HCT116 (cell line): ENCODE measurements around the gene INPP5E. TPM values are rescaled to one million over a fixed set of nuclear protein-coding genes. Genes with fewer than 3 reads are reported as not detected.

ENCODE experiments used
- ATAC-seq: fragments of 200-7000 bp; cut with Tn5 transposase; 2 replicates; pipeline ENCODE4 v1.9.1; 2020; ENCODE audit warnings: mild to moderate bottlenecking, moderate library complexity
- BruUV-seq: library from RNA; stranded (reverse); fragments of 400-500 nt; replicated peaks from 2 replicates; lab custom pipeline; 2021; lab: Mats Ljungman, UMichigan
- CTCF ChIA-PET: fragments of 300-600 bp; sonication (Branson Sonifier 250); formaldehyde crosslinking; loops from one replicate; lab custom pipeline; 2021; ENCODE audit warnings: antibody characterized with exemption; lab: Charles Lee
- POLR2A ChIA-PET: fragments of 300-600, 350-600 bp; sonication (Branson Sonifier 250); formaldehyde crosslinking; loops from one replicate; lab custom pipeline; 2021; ENCODE audit warnings: antibody characterized with exemption; lab: Charles Lee
- RAD21 ChIA-PET, 2 experiments: fragments of 300-600 bp; sonication (Branson Sonifier 250); formaldehyde crosslinking; loops; one replicate each; lab custom pipeline; 2023; ENCODE audit warnings: low total read pairs in 2 of 2; ENCODE audit not compliant: uncharacterized antibody in 2 of 2, unreplicated experiment in 2 of 2, low non-redundant PET in 1 of 2; lab: Charles Lee
- DNase-seq: peaks from one replicate; pipeline ENCODE4 v3.0.0-alpha.2; 2010; ENCODE audit warnings: low read depth, low spot score
- H2AFZ ChIP-seq: fragments of 200-600 bp; shearing (Covaris generic), sonication (generic); 2 replicates; pipeline ENCODE4 v1.6.1; 2017; ENCODE audit warnings: low read depth, mixed run types, mixed read lengths, antibody characterized with exemption, low read length; ENCODE audit not compliant: poor library complexity, severe bottlenecking
- H3K27ac ChIP-seq: 2 replicates; pipeline ENCODE4 v1.5.1; 2012; ENCODE audit warnings: low read depth, low read length
- H3K27me3 ChIP-seq: fragments of 200-600 bp; sonication (generic); 2 replicates; pipeline ENCODE4 v1.6.1; 2016; ENCODE audit warnings: mixed run types, low read length, mixed read lengths; ENCODE audit not compliant: insufficient read depth
- H3K36me3 ChIP-seq, 2 experiments: fragments of 200-500 bp in 1 of 2; fragments of 200-600 bp in 1 of 2; sonication (Bioruptor generic) in 1 of 2; sonication (generic) in 1 of 2; 2 replicates each; pipeline versions ENCODE4 v1.5.1 to v1.6.1; 2014 to 2016; ENCODE audit warnings: low read length in 2 of 2, inconsistent platforms in 1 of 2, mixed read lengths in 1 of 2, mixed run types in 1 of 2; ENCODE audit not compliant: insufficient read depth in 2 of 2, control insufficient read depth in 1 of 2
- H3K4me1 ChIP-seq, 2 experiments: fragments of 200-600 bp in 1 of 2; sonication (generic) in 1 of 2; 2 replicates each; pipeline versions ENCODE4 v1.5.1 to v1.6.1; 2012 to 2017; ENCODE audit warnings: low read length in 2 of 2, inconsistent platforms in 1 of 2, mild to moderate bottlenecking in 1 of 2, mixed read lengths in 1 of 2, mixed run types in 1 of 2, moderate library complexity in 1 of 2; ENCODE audit not compliant: insufficient read depth in 2 of 2, control insufficient read depth in 1 of 2
- H3K4me2 ChIP-seq: fragments of 200-600 bp; sonication (generic); 2 replicates; pipeline ENCODE4 v1.6.1; 2017; ENCODE audit warnings: mixed run types, low read length, mixed read lengths
- H3K4me3 ChIP-seq, 2 experiments: fragments of 200-600 bp in 1 of 2; sonication (generic) in 1 of 2; replicated peaks in 1 of 2; 2 replicates each; pipeline ENCODE4 v1.5.1; 2011 to 2016; ENCODE audit warnings: low read length in 2 of 2, control low read depth in 1 of 2, low read depth in 1 of 2, mild to moderate bottlenecking in 1 of 2, mixed read lengths in 1 of 2, mixed run types in 1 of 2
- H3K79me2 ChIP-seq: fragments of 200-600 bp; sonication (generic); 2 replicates; pipeline ENCODE4 v1.6.1; 2017; ENCODE audit warnings: mild to moderate bottlenecking, mixed run types, low read length, moderate library complexity, mixed read lengths; ENCODE audit not compliant: insufficient read depth
- H3K9ac ChIP-seq: fragments of 200-600 bp; sonication (generic); 2 replicates; pipeline ENCODE4 v1.6.1; 2016; ENCODE audit warnings: low read length, mixed read lengths
- H3K9me2 ChIP-seq: fragments of 200-600 bp; sonication (generic), shearing (Covaris generic); 2 replicates; pipeline ENCODE4 v1.6.1; 2017; ENCODE audit warnings: mixed run types, mild to moderate bottlenecking, moderate library complexity; ENCODE audit not compliant: insufficient read depth
- H3K9me3 ChIP-seq, 2 experiments: fragments of 200-500 bp in 1 of 2; fragments of 200-600 bp in 1 of 2; sonication (Bioruptor generic) in 1 of 2; sonication (generic) in 1 of 2; 2 replicates each; pipeline ENCODE4 v1.6.1; 2014 to 2017; ENCODE audit warnings: low read length in 2 of 2, mixed read lengths in 2 of 2, inconsistent platforms in 1 of 2, low read depth in 1 of 2, mild to moderate bottlenecking in 1 of 2, mixed run types in 1 of 2, moderate library complexity in 1 of 2; ENCODE audit not compliant: control insufficient read depth in 1 of 2, insufficient read depth in 1 of 2
- H4K20me1 ChIP-seq: fragments of 200-600 bp; sonication (generic), shearing (Covaris generic); 2 replicates; pipeline ENCODE4 v1.6.1; 2017; ENCODE audit warnings: mixed run types, mild to moderate bottlenecking, moderate library complexity; ENCODE audit not compliant: insufficient read depth
- ATF3 ChIP-seq: IDR thresholded peaks from 2 replicates; pipeline ENCODE4 v1.6.1; 2012
- CBX3 ChIP-seq: IDR thresholded peaks from 2 replicates; pipeline ENCODE4 v1.6.1; 2012; ENCODE audit warnings: low read depth
- CEBPB ChIP-seq: IDR thresholded peaks from 2 replicates; pipeline ENCODE4 v1.6.1; 2012; ENCODE audit warnings: low read depth
- EGR1 ChIP-seq: IDR thresholded peaks from 2 replicates; pipeline ENCODE4 v1.6.1; 2012; ENCODE audit warnings: low read depth
- ELF1 ChIP-seq: IDR thresholded peaks from 2 replicates; pipeline ENCODE4 v1.6.1; 2012; ENCODE audit warnings: low read depth, borderline replicate concordance
- EZH2 ChIP-seq: fragments of 200-600 bp; sonication (generic); IDR thresholded peaks from 2 replicates; pipeline ENCODE4 v1.6.1; 2017; ENCODE audit warnings: antibody characterized with exemption, mixed run types
- EZH2phosphoT487 ChIP-seq: fragments of 200-600 bp; IDR thresholded peaks from 2 replicates; pipeline ENCODE4 v1.6.1; 2018; ENCODE audit warnings: antibody characterized with exemption, borderline replicate concordance
- POLR2A ChIP-seq: IDR thresholded peaks from 2 replicates; pipeline ENCODE4 v1.7.0; 2011; ENCODE audit warnings: borderline replicate concordance; ENCODE audit not compliant: insufficient read depth, insufficient read length; ENCODE audit errors: extremely low read depth
- POLR2AphosphoS5 ChIP-seq: IDR thresholded peaks from 2 replicates; pipeline ENCODE4 v1.6.1; 2011; ENCODE audit warnings: mild to moderate bottlenecking, low read depth, low read length, moderate library complexity
- RAD21 ChIP-seq: IDR thresholded peaks from 2 replicates; pipeline ENCODE4 v1.6.1; 2012; ENCODE audit warnings: low read depth, mild to moderate bottlenecking
- REST ChIP-seq: IDR thresholded peaks from 2 replicates; pipeline ENCODE4 v1.6.1; 2012; ENCODE audit warnings: low read depth
- SIN3A ChIP-seq: IDR thresholded peaks from 2 replicates; pipeline ENCODE4 v1.6.1; 2012; ENCODE audit warnings: low read depth
- SP1 ChIP-seq: IDR thresholded peaks from 2 replicates; pipeline ENCODE4 v1.6.1; 2012; ENCODE audit warnings: low read depth
- SRF ChIP-seq: IDR thresholded peaks from 2 replicates; pipeline ENCODE4 v1.6.1; 2012; ENCODE audit warnings: low read depth
- TCF7L2 ChIP-seq: IDR thresholded peaks from 2 replicates; pipeline ENCODE4 v1.7.0; 2011; ENCODE audit warnings: borderline replicate concordance, inconsistent platforms; ENCODE audit not compliant: insufficient read depth, insufficient read length; ENCODE audit errors: extremely low read depth
- YY1 ChIP-seq: IDR thresholded peaks from 2 replicates; pipeline ENCODE4 v1.6.1; 2011; ENCODE audit warnings: low read length, low read depth, moderate library complexity, mild to moderate bottlenecking; ENCODE audit not compliant: insufficient replicate concordance; ENCODE audit errors: extremely low read depth
- ZNF274 ChIP-seq: fragments of 200-500 bp; sonication (Bioruptor generic); IDR thresholded peaks from 2 replicates; pipeline ENCODE4 v1.6.1; 2014; ENCODE audit warnings: mild to moderate bottlenecking, low read depth, low read length, inconsistent platforms
- intact Hi-C: fragments of 100-400 bp; cut with micrococcal nuclease; formaldehyde crosslinking; loops from 2 replicates; pipeline ENCODE4 v1.10.0; 2022
- total RNA-seq: library from RNA; stranded (reverse); gene quantifications from one replicate; pipeline ENCODE4 v1.2.1, GENCODE V29; 2021; ENCODE audit not compliant: unreplicated experiment
- TF ChIP-seq, protein P1 (sequence below), 3 experiments: fragments of 200-600 bp in 1 of 3; sonication (generic) in 1 of 3; IDR thresholded peaks in 2 of 3; conservative IDR thresholded peaks in 1 of 3; 2 replicates each; pipeline ENCODE4 v1.5.1; 2012 to 2017; ENCODE audit warnings: low read depth in 2 of 3, low read length in 2 of 3, antibody characterized with exemption in 1 of 3, borderline replicate concordance in 1 of 3, control low read depth in 1 of 3, mild to moderate bottlenecking in 1 of 3, mixed read lengths in 1 of 3, mixed run types in 1 of 3, moderate library complexity in 1 of 3; ENCODE audit not compliant: insufficient read depth in 1 of 3

The INPP5E gene
- total RNA-seq, 1 experiment from 2014 or later: 23.8 TPM

DNA sequence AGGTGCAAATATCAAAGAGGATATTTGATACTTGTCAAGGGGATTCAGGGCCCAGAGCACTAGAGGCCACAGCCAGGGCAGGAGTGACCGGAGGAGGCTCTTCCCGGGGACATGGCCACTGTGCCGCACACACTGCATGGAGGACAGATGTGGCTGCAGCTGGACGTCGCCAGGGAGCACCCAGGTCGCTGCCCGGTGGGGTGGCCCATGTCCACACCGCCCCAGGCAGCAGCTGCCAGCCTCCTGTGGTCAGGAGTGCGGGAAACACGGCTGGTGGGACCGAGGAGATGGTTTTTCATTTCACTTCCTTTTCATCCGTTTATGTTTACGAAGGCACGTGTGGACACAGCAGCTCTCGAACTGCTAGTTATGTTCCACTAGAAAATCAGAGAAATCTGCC is 28.1 kb upstream of the INPP5E start:
- Histone ChIP-seq H3K9me3 (no peaks in the 10 kb centered on the region), H3K4me1 (no peaks in the 10 kb centered on the region), H3K27me3 (no peaks in the 10 kb centered on the region)
- POLR2A ChIA-PET: no interaction called here
- DNase-seq: no peak
- no TSS peak for BruUV-seq
- no peak for TF ChIP-seq POLR2AphosphoS5
- no peak for TF ChIP-seq RAD21
- no peak for TF ChIP-seq SP1
- TF ChIP-seq POLR2A: no peak
- TF ChIP-seq REST: no peak
- no peak for TF ChIP-seq SIN3A
- no peak for TF ChIP-seq YY1
- no peak for TF ChIP-seq TCF7L2
- no peak for TF ChIP-seq SRF
- TF ChIP-seq EGR1: no peak
- TF ChIP-seq ATF3: no peak
- TF ChIP-seq EZH2: no peak
- TF ChIP-seq CEBPB: no peak
- TF ChIP-seq CBX3: no peak
- TF ChIP-seq, protein P1, sequence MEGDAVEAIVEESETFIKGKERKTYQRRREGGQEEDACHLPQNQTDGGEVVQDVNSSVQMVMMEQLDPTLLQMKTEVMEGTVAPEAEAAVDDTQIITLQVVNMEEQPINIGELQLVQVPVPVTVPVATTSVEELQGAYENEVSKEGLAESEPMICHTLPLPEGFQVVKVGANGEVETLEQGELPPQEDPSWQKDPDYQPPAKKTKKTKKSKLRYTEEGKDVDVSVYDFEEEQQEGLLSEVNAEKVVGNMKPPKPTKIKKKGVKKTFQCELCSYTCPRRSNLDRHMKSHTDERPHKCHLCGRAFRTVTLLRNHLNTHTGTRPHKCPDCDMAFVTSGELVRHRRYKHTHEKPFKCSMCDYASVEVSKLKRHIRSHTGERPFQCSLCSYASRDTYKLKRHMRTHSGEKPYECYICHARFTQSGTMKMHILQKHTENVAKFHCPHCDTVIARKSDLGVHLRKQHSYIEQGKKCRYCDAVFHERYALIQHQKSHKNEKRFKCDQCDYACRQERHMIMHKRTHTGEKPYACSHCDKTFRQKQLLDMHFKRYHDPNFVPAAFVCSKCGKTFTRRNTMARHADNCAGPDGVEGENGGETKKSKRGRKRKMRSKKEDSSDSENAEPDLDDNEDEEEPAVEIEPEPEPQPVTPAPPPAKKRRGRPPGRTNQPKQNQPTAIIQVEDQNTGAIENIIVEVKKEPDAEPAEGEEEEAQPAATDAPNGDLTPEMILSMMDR (IDR thresholded peaks at IDR 0.05 in 2 of 3, conservative IDR thresholded peaks at IDR 0.05 in 1 of 3; ENCODE audit: borderline replicate concordance in 1 of 3, insufficient read depth in 1 of 3, low read depth in 2 of 3, low read length in 2 of 3): no peak
- TF ChIP-seq ZNF274: no peak
- TF ChIP-seq ELF1: no peak
- TF ChIP-seq EZH2phosphoT487: no peak
- TF ChIP-seq, all 23 proteins: peak for 0
- intact Hi-C loops: no loop called here
- H3K9ac ChIP-seq: no peak overlapping the region
- ChIA-PET CTCF (no interaction called here), RAD21 (no interaction called here)
- no peak overlapping the region for H3K27ac ChIP-seq
- peaks cover 64 to 68% of the 10 kb centered on the region in 2 experiments for H3K36me3 ChIP-seq
- no peak overlapping the region for H3K4me3 ChIP-seq
- H2AFZ ChIP-seq: no peak overlapping the region
- no peaks in the 10 kb centered on the region; the same call in 1 of the 2 replicates for H4K20me1 ChIP-seq
- H3K79me2 ChIP-seq: peaks cover 44% of the 10 kb centered on the region
- ATAC-seq: no peak
- no peaks in the 10 kb centered on the region for H3K9me2 ChIP-seq
- no peak overlapping the region for H3K4me2 ChIP-seq
